Heart left ventricle (tissue), 16 donors: ENCODE measurements around the gene CNKSR1. TPM values are rescaled to one million over a fixed set of nuclear protein-coding genes. Genes with fewer than 3 reads are reported as not detected.
A peak's percentile ranks its signal among the peaks of the same experiment; 100 is the strongest.

Source experiments
- ATAC-seq, 4 donors: fragments of 200-7000 bp; cut with Tn5 transposase; one replicate each; pipeline ENCODE4 v1.9.1; 2020 to 2022; ENCODE audit warnings: moderate library complexity in 4 of 4, mild to moderate bottlenecking in 3 of 4, moderate number of reproducible peaks in 1 of 4
- DNase-seq, 5 donors: peaks; one replicate each; pipeline ENCODE4 v3.0.0-alpha.2; 2020
- H3K27ac ChIP-seq, 12 donors: fragments of 200-600 bp; sonication (generic) in 4 of 12; one replicate each; pipeline versions ENCODE4 v1.5.0 to v1.8.0; 2016 to 2022; ENCODE audit warnings: mild to moderate bottlenecking in 2 of 12
- H3K27me3 ChIP-seq, 9 donors: fragments of 200-600 bp; sonication (generic) in 2 of 9; one replicate each; pipeline versions ENCODE4 v1.5.1 to v1.8.0; 2016 to 2022; ENCODE audit warnings: mild to moderate bottlenecking in 3 of 9
- H3K36me3 ChIP-seq, 9 donors: fragments of 200-600 bp; sonication (generic) in 2 of 9; one replicate each; pipeline versions ENCODE4 v1.5.0 to v1.8.0; 2018 to 2022; ENCODE audit warnings: mild to moderate bottlenecking in 2 of 9
- H3K4me1 ChIP-seq, 12 donors: fragments of 200-600 bp; sonication (generic) in 4 of 12; one replicate each; pipeline versions ENCODE4 v1.5.0 to v1.8.0; 2016 to 2022; ENCODE audit warnings: mild to moderate bottlenecking in 3 of 12
- H3K4me3 ChIP-seq, 12 donors: fragments of 200-600 bp; sonication (generic) in 4 of 12; one replicate each; pipeline versions ENCODE4 v1.5.0 to v1.8.0; 2017 to 2022; ENCODE audit warnings: mild to moderate bottlenecking in 9 of 12, moderate library complexity in 4 of 12
- H3K9me3 ChIP-seq, 12 donors: fragments of 200-600 bp; sonication (generic) in 4 of 12; one replicate each; pipeline versions ENCODE4 v1.5.0 to v1.8.0; 2016 to 2022; ENCODE audit warnings: mild to moderate bottlenecking in 1 of 12
- CTCF ChIP-seq, 12 donors: fragments of 200-600 bp; sonication (generic) in 4 of 12; IDR thresholded peaks; one replicate each; pipeline versions ENCODE4 v1.5.0 to v1.8.0; 2018 to 2022; ENCODE audit warnings: antibody characterized with exemption in 12 of 12, mild to moderate bottlenecking in 5 of 12
- POLR2A ChIP-seq, 2 donors: fragments of 450-650 bp; IDR thresholded peaks; one replicate each; pipeline ENCODE4 v1.6.1; 2017; ENCODE audit warnings: antibody characterized with exemption in 2 of 2, mild to moderate bottlenecking in 2 of 2, moderate library complexity in 2 of 2
- WGBS, 4 donors: extraction: QIAGEN DNeasy Blood & Tissue Kit in 2 of 4; methylation state at CpG; one replicate each; pipeline versions ENCODE4 v1.1.5 to v1.1.7; 2013 to 2018; 5-methylcytosine and 5-hydroxymethylcytosine counted together
- intact Hi-C, 10 donors: fragments of 100-400 bp; cut with DNase I; formaldehyde crosslinking; loops; one replicate each; pipeline versions ENCODE4 v1.11.1 to v1.14.2; 2022
- polyA plus RNA-seq, 2 donors: library from polyadenylated mRNA; stranded (reverse); fragments of 200-250 nt; gene quantifications; one replicate each; pipeline ENCODE4 v1.2.3, GENCODE V29; 2013
- total RNA-seq, 9 donors: library from RNA; depleted of rRNA in 2 of 9; stranded (reverse); fragments of >200 nt in 2 of 9; fragmentation: NEBNext Ultra II Directional in 3 of 9; extraction: Animal tissue kit (Norgen Biotek cat#: 25700) in 3 of 9; gene quantifications; one replicate each; pipeline versions ENCODE4 v1.1.0 to v1.2.4, GENCODE V29; 2016 to 2023
- donor health status: ischemic (EF 13 %, LVEDD 7.1; RV severe dilation, severe dysfunction).
- donor health status: healthy with polysubstance abuse.
- donor health status: DM: no; HTN: yes; CAD: no.
- donor health status: DM: no; HTN: no; CAD: no.
- donor health status: ischemic (EF 25% LVEDD 6.9; RV normal size, moderate dysfunction).
- donor health status: ischemic (EF 25% LVEDD 5.7; RV mildly dilated, moderate dysfunction).
- donor health status: healthy.
- donor health status: DM: yes; HTN: yes; CAD: no.
- donor health status: ischemic (EF 35%, LVEDD 5.7; RV mildly dilated, moderate dysfunction).
- donor health status: nonischemic (EF 11% LVEDD 7.7; RV severe dilation, severe dysfunction).
- donor health status: DM: yes; HTN: yes; CAD: no.
- donor health status: PGD.
- donor health status: ischemic (EF 29% LVEDD 5.4; RV normal size, mild dysfunction).
- donor health status: nonischemic (EF 23%, LVEDD 6.1; RV moderate dilation, normal function).

Gene CNKSR1
- total and polyA plus RNA-seq, 11 donors, result 0.60 to 3.4 (median 1.4) TPM; not detected in 1

- H3K4me1 ChIP-seq, result peaks cover 6 to 60% (median 35%) of the 10 kb centered on the region in 12 donors
- ATAC-seq, result peak in 2 of 4 donors; percentile 29 to 52
These were observed 22.5 kb upstream of the CNKSR1 start for GRCh38 chr1:26154750-26155149.

DNA sequence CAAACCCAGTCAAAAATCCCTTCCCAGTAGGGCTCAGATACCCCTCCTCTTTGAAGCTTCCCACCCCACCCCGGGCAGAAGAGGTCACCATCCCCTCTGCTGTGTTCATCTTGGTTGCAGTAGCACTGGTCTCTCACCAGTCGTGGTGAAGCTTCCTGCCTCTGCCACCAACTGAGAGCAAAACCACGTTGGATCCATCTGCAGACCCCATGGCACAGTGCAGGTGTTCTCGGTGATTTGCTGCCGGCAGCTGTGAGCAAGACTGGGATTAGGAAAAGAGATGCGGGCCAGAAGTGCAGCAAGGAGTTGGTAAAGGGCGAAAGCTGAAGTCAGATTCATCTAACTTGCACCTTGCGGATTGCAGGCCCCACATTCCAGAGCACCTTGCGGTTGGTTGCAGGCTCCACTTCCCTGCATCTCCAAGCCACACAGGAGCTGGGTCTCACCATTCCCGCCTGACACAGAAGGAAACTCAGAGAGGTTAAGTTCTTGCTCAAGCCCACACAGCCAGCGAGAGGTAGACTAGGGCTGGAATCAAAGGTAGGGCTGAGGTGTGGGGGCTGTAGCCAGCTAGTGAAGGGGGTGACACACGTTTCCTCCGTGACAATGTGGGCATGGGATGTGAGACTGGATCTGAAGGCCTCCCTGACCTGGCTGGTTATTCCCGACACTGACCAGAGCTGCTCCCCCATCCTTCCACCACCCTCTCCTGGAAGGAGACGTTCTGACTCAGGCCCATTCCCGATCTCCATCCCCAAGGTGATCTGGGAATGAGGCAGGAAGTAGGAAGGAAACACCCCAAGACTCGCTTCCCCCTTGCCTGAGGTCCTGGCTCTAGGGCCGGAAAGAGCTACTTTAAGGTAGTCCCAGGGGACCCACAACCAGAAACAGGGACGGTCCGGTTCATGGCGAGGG is 21.7 kb upstream of the CNKSR1 start:
- DNase-seq (peak in 1 of 5 donors; percentile 45), ATAC-seq (peak; percentile 1 to 40 (median 26))
- Histone ChIP-seq H3K4me3 (peak overlapping the region in 10 of 12 donors; percentile 27 to 57 (median 42)), H3K9me3 (no peaks in the 10 kb centered on the region), H3K36me3 (no peaks in the 10 kb centered on the region), H3K4me1 (peaks cover 6 to 69% (median 39%) of the 10 kb centered on the region in 12 donors), H3K27ac (peak overlapping the region; percentile 38 to 96 (median 84)), H3K27me3 (peaks cover 0 to 20% (median 0%) of the 10 kb centered on the region in 9 donors)
- no peak for TF ChIP-seq CTCF (IDR thresholded peaks at IDR 0.05)
- peak in 1 of 2 donors; percentile 8 for TF ChIP-seq POLR2A (IDR thresholded peaks at IDR 0.05)
- 47 to 56% (median 53%) methylated on average over 16 to 21 of the region's 21 CpGs for WGBS, 4 donors
- intact Hi-C loops, result loop anchor here in 3 of 10 donors (5.0 to 10.0 kb wide), 3 partner anchors 118 to 251 kb away; partner anchors contain the start of genes EXTL1 (in 1 of the 3) and STMN1 (in 1 of the 3)

More at GRCh38 chr1:26154750-26155149, 22.5 kb upstream of the CNKSR1 start:
- Histone ChIP-seq H3K27me3 (peaks cover 0 to 18% (median 0%) of the 10 kb centered on the region in 9 donors), H3K4me3 (peak overlapping the region in 1 of 12 donors; percentile 9), H3K27ac (peak overlapping the region; percentile 38 to 96 (median 83)), H3K36me3 (no peaks in the 10 kb centered on the region), H3K9me3 (no peaks in the 10 kb centered on the region)
- DNase-seq, result peak in 1 of 5 donors; percentile 56
- TF ChIP-seq POLR2A (IDR thresholded peaks at IDR 0.05) (no peak), CTCF (IDR thresholded peaks at IDR 0.05) (no peak)
- 38 to 44% (median 40%) methylated on average over 9 of the region's 9 CpGs for WGBS, 4 donors
- intact Hi-C loops, result loop anchor here in 3 of 10 donors (5.0 to 10.0 kb wide), 3 partner anchors 117 to 250 kb away; partner anchors contain the start of genes EXTL1 (in 1 of the 3) and STMN1 (in 1 of the 3)

DNA sequence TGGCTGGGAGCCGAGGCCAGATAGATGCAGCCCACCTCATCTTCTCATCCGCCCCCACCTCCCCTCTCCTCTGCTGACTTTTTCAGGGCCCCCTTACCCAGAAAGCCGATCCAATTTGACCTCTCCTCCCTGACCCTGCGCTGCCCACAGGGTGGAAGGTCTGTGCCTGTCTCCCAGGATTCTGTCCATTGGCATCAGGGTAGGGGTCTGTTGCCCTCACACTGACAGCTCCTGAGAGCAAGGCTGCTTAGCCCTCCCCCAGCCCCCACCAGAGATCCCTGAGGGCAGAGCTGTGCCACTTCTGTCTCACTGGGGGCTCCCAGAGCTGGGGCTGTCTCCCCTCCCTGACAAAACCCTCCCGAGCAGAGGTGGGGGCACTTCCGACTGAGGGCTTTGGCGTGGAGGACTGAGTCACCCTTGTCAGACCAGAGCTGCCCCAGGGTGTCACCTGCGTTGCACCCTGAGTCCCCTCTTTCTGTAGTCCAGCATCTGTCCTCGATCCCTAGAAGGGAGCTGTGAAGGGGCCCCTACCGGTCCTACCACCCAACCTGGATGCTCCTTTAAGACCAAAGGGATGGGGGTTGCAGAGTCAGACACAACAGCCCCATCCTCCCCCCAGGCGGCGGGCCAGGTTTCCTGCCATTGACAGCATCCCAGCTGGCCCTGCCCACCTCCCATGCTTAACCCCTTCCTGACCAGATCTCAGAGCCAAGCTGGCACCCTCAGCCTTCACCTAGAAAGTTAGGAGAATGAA is 20.8 kb upstream of the CNKSR1 start:
- Histone ChIP-seq H3K36me3 (no peaks in the 10 kb centered on the region), H3K27ac (peak overlapping the region; percentile 38 to 96 (median 84)), H3K4me3 (peak overlapping the region in 11 of 12 donors; percentile 23 to 57 (median 41)), H3K9me3 (no peaks in the 10 kb centered on the region), H3K4me1 (peaks cover 6 to 77% (median 46%) of the 10 kb centered on the region in 12 donors), H3K27me3 (peaks cover 0 to 28% (median 0%) of the 10 kb centered on the region in 9 donors)
- 19 to 30% (median 24%) methylated on average over 8 to 12 of the region's 12 CpGs for WGBS, 4 donors
- ATAC-seq (peak in 3 of 4 donors; percentile 4 to 53 (median 9)), DNase-seq (peak in 4 of 5 donors; percentile 80 to 85 (median 81))
- intact Hi-C loops, result loop anchor here in 3 of 10 donors (5.0 to 10.0 kb wide), 3 partner anchors 119 to 252 kb away; partner anchors contain the start of genes EXTL1 (in 1 of the 3) and STMN1 (in 1 of the 3)
- no peak for TF ChIP-seq CTCF (IDR thresholded peaks at IDR 0.05)
- TF ChIP-seq POLR2A (IDR thresholded peaks at IDR 0.05), result no peak
